GM21381 (cell line): ENCODE results near the gene PCK2.

Experiments used
- ATAC-seq: cut with Tn5 transposase; IDR thresholded peaks from one replicate; pipeline ENCODE4 v1.9.1; 2021; ENCODE audit warnings: mild to moderate bottlenecking, moderate library complexity; ENCODE audit not compliant: unreplicated experiment

The PCK2 gene

GRCh38 chr14:24060984-24061913 lies 32.9 kb upstream of the PCK2 start:
- no peak for ATAC-seq

- no peak for ATAC-seq
Observed at GRCh38 chr14:24062216-24062980, 31.7 kb upstream of the PCK2 start.

DNA sequence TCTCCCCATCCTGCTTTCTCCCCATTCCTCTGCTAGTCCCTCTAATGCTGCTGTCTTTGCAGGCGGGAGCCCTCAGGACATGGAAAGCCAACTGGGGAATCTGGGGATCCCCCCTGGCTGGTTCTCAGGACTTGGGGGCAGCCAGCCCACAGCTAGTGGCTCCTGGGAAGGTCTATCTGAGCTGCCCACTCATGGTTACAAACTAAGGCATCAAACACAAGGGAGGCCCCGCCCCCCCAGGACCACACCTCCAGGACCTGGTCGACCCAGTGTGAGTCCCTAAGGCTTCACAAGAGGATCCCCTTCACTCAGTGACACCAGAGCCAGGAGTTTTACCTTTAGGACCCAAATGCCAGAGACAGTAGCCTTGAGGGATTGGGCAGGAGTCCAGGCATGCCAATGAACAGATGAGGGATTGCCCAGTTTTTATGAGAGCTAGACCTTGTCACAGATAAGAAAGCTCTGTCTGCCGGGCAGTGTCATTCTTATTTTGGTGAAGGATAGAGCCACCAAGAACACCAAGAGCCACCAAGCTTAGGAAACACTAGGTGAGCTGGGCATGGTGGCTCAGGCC lies 30.8 kb upstream of the PCK2 start:
- no peak for ATAC-seq

DNA sequence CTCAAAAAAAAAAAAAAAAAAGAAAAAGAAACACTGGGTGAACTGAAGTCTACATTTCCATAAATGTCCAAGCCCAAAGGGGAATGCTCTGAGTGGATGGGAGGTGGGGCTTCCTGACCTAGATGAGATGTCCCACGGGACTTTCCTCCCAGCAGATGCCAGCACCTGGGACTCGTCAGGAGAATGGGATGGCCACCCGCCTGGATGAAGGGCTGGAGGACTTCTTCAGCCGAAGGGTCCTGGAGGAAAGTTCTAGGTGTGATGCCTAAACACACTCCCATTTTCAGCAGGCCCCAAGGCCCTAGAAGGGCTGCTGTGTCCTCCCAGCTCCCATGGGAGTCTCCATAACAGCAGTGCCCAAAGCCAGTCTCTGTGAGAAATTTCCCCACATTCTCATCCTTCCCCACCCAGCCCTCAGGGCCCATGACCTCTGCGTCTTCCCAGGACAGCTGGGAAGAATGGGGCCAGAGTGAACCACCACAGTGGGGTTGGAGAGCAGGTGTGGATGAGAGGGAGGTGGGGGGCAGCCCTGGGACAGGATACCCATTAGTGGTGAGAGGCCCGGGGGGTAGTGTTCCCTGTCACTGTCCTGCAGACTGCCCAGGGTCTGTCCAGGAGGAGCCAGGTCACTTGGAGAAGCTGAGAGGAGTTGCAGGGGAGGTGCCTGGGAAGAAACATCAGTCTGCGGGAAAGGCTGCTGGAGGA lies 29.9 kb upstream of the PCK2 start:
- ATAC-seq = no peak

DNA sequence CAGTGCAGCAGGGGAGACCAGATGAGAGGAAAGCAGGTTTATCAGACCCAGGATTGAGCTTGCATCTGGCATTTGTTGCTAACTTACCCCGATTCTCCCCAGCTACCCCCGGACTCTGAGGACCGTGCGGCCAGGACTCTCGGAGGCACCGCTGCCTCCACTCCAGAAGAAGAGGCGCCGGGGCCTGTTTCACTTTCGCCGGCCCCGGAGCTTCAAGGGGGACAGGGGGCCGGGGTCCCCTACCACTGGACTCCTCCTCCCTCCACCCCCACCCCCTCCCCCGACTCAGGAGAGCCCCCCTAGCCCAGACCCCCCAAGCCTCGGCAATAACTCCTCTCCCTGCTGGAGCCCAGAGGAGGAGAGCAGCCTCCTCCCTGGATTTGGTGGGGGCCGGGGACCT lies 29.3 kb upstream of the PCK2 start:
- no peak for ATAC-seq

- ATAC-seq = no peak
Observed at GRCh38 chr14:24065408-24065807, 28.7 kb upstream of the PCK2 start.

DNA sequence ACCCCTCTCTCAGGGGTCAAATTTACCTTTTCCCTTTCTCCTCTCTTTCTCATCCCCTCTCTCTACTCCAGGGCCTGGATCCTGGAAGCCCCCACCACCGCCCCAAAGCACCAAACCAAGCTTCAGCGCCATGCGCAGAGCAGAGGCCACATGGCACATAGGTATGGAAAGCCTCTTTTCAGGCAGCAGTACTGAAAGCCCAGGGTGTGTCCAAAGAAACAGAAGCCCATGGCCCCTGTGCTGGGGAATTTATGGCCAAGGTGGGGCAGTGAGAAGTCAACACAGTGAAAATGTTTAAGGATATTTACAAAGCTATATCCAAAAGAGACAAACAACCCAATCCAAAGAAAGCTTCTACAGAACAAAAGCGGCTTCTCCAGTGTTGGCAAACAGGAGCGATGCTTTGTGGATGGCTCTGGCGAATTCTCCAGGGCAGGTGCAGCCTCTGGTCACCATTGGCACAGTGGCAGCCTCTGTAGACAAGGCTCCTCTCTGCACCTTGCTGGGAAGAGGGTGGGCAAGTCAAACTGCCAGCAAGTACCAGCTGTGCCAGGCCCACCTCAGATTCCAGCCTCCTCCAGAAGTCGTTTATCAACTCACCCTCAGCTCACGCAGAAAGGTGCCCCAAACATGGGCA lies 27.5 kb upstream of the PCK2 start:
- no peak for ATAC-seq

DNA sequence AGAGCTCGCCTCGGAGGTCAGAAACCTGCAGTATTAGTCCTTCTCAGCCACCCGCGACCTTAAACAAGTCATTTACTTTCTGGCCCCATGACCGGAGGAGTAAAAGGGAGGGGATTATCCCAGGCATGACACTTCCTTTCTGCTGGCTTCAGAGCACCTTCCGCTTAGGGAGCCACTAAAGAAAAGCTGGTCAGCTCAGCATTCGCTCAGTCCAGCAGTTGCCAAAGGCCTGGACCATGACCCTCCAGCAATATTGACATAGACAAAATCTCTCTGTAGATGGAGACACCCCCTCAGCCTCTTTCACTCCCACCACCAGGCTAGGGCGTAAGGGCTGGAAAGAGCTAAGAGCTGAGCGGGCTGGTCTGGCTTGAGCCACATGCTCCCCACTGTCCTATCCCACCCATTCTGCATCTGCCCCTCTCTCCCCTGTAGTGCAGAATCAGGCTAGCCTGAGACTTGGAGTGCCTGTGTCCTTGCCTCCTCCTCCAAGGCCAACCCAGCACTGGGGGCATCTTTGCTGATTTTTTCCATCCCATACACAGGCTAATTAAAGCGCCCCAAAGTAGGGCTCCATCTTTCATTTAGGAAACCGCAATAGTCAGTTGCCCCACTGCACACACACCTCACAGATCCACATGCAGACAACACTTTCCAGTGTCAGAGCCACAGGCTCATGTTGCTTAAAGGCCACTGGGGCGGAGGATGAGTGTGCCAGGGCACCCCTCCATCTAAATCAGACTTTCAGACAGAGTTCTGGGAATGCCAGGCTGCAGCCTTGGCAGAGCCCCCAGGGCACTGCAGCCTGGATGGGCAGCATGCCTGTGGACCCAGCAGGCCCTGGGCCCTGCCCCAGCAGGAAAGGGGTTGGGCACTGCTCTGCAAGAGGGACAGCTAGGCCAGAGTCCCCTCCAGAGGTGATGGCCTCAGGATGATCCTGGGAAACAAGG lies 26.7 kb upstream of the PCK2 start:
- no peak for ATAC-seq

- no peak for ATAC-seq
Observed at GRCh38 chr14:24068711-24069410, 25.2 kb upstream of the PCK2 start.

DNA sequence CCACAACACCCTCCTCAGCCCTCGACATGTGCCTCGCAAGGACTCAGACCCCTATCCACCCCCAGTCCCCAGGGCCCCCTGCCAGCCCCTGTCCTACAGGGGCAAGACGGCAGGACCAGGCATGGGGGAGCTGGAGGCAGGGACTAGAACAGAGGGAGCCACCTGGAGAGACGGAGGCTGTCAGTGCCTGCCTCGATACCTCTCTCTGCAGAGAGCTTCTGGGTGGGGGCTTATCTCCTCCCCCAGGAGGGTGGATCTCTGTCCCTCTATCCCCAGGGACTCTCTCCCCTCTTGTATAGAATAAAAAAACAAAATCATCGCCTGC lies 24.7 kb upstream of the PCK2 start:
- ATAC-seq = no peak

DNA sequence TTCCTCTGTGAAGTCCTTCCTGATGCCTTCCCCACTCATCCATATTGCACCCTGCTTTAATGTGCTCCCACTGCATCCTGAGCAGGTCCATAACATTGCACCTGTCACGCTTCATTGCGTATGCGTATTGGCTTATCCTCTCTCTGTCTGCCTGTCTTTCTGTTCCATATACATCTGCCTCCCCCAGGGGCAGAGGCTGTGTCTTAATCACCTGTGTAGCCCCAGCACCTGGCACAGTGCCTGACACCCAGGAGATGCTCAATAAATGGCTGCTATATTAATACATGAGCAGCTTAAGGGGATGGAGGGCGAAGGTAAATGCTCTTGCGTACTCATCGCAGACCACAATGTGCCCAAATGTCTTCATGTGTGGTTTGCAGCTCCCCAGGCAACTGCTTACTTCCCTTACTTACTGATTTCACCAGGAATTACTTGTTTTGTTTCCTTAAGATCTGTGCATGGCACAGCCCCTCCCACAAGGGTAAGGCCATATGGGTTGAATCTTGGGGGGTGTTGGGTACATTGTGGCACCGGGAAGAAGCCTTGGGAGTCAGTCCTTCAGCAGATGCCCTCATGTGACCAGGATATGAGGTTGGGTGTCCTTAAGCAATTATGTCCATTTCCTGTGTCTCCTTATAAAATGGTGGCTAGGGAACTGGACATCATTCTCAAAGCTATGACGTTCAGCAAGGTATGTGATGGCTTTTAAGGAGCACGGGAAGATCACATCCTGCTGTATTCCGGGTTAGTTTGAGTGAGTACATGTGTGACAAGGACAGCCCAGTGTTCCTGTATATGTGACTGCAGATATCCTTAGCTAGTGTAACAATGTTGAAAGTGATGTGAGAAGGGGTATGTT lies 23.6 kb upstream of the PCK2 start:
- ATAC-seq = no peak

- ATAC-seq = no peak
Observed at GRCh38 chr14:24071144-24071697, 22.9 kb upstream of the PCK2 start, which contains the start of gene CPNE6. TSS of gene CPNE6 (plus strand) at chr14:24071562. CDS start at chr14:24072937, 1,375 bp downstream.

DNA sequence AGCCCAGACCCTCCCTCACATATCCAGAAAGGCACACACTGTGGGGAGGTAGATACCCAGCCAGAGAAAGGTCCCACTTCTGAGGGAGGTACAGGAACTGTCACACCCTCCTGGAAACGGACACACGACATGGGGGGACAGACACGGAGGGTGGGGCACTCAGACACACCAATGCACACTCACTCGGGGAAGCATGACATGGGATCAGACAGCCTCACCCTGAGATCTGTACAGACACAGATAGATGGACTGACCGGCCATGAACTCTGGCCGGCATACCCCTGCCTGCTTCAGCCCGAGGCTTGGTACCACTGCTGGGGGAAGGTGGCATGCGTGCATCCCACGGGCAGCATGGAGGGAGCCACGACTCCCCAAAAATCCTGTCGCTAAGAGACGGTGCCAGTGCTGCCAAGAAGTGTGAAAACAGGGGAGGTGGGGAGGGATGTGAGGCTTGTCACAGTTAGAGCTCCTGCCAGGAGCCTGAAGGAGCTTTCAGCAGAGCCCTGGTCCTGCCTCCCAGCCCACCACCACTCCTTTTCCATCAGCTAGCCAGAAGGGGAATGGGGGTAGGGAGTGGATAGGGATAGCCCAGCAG lies 22.2 kb upstream of the PCK2 start:
- ATAC-seq = no peak

DNA sequence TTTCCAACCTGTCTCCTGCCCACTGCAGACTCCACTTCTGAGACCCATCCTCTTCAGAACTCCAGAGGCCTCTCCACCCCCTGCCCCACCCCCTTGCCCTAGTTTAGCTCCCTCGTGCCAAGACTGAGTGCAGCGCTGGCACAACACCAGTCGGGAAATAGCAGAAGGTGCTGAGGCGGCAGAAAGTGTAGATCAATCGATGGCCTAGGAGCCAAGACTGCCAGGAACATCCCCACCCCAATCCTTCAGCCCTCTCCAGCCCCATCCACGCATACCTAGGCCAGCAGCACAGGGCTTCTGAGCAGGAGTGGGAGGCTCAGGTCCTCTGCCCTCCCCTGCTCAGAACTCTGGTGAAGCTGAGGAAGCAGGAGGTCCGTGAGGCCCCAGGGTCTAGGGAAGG lies 21.7 kb upstream of the PCK2 start:
- no peak for ATAC-seq

DNA sequence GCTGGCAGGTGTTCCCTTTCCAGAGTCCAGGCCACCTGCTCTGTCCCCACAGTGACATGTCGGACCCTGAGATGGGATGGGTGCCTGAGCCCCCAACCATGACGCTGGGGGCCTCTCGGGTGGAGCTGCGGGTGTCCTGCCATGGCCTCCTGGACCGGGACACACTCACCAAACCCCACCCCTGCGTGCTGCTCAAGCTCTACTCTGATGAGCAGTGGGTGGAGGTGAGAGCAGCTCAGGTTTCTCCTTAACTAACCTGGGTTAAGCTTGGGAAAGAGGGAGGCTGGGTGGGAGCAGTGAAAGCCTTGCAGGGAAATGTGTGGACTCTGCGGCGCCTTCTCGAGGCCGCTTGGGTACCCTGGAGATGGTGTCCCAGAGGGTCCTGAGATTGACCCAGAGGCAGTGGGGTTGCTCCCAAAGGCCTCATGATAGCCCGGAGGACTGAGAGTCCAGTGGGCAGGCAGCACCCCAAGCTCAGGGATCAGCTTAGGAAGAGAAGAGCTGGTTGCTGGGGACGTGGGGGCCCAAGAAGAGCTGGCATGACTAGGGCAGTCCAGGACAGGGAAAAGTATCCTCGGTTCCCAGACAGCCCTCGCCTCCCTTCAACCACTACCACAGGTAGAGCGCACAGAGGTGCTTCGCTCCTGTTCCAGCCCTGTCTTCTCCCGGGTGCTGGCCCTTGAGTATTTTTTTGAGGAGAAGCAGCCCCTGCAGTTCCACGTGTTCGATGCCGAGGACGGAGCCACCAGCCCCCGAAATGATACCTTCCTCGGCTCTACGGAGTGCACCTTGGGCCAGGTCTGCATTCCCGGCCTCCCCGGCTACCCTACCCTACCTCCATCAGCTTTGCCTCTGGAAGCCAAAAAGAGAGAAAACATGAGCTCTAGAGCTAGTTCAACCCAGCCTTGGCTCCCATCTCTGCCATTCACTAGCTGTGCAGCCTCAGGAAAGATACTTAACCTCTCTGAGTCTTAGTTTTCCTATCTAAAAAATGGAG lies 20.9 kb upstream of the PCK2 start:
- ATAC-seq = no peak
